ENCODE measurements around the gene FGF11. TPM values are rescaled to one million over a fixed set of nuclear protein-coding genes. Genes with fewer than 3 reads are reported as not detected.
A peak's percentile ranks its signal among the peaks of the same experiment; 100 is the strongest.

The FGF11 gene
- total RNA-seq, 2 donors from 2014 or later: 4.9 to 5.3 TPM

DNA sequence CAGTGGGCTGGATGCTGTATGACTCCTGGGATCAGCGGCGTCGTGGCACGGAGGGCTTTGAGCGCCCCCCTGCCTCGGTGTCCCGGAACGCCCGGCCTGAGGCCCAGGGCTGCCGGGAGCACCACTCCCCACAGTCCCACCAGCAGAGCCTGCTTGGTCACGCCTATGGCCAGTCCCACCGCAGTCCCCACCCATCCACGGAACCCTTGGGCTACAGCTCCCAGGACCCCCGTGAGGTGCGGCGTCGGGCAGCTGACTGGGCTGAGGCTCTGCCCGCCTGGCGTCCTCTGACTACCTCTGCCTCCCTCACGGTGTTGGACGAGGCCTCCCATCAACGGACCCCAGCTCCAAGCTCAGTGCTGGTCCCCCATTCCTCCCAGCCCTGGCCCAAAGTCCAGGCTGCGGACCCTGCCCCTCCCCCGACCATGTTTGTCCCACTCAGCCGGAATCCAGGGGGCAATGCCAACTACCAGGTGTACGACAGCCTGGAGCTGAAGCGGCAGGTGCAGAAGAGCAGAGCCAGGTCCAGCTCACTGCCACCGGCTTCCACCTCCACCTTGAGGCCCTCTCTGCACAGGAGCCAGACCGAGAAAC lies 12.3 kb upstream of the FGF11 start:
- no peaks in the 10 kb centered on the region for H3K36me3 Mint-ChIP-seq (ENCODE audit: insufficient read depth in 2 of 2)
- ATAC-seq (replicated peaks in 1 of 2) (no peak), DNase-seq (no peak)
- no peak overlapping the region for H3K4me3 Mint-ChIP-seq
- H3K27me3 Mint-ChIP-seq (ENCODE audit: low read depth): no peaks in the 10 kb centered on the region
- H3K4me1 Mint-ChIP-seq (ENCODE audit: low read depth): no peaks in the 10 kb centered on the region
- no peaks in the 10 kb centered on the region for H3K9me3 Mint-ChIP-seq
- H3K27ac Mint-ChIP-seq: no peak overlapping the region

DNA sequence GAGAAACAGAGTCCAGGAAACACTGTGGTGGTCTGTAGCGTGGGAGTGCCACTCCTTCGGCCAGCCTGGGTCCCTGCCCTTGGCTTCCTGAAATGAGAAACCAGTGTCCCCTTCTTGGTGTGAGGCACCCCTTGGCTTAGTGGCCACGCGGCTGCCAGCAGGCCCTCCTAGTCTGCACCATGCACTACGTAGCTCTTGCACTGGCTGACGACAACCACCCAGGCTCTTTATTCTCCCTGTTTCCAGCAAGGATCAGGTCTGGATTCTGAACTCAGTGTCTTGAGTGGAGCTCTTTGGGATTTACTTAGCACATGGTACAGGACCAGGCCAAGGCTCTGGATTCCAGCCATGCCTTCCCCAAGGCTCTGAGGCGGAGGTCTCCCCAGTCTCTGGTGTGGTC lies 11.8 kb upstream of the FGF11 start:
- H3K27ac Mint-ChIP-seq: no peak overlapping the region
- no peaks in the 10 kb centered on the region for H3K36me3 Mint-ChIP-seq (ENCODE audit: insufficient read depth in 2 of 2)
- no peaks in the 10 kb centered on the region for H3K4me1 Mint-ChIP-seq (ENCODE audit: low read depth)
- ATAC-seq (replicated peaks in 1 of 2) (no peak), DNase-seq (no peak)
- H3K27me3 Mint-ChIP-seq (ENCODE audit: low read depth): no peaks in the 10 kb centered on the region
- H3K9me3 Mint-ChIP-seq: no peaks in the 10 kb centered on the region
- H3K4me3 Mint-ChIP-seq: no peak overlapping the region

DNA sequence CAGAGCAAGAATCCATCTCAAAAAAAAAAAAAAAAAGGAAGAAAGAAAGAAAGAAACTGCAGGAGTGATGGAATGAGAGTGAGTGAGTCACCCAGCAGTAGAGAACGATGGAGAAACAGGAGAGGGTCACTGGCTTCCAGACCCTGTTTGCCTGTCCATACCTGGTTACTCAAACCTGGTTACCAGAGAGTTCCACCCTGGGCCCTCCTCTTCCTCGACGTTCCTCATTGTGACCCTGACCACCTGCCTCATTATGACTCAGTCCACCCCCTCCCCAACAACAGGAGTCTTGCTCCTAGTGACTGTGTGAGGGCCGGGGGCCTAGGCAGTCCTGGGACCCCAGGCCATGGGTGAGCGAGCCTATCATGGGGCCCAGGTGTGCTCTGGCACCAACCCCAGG lies 10.8 kb upstream of the FGF11 start, which contains the start of gene SPEM3:
Gene SPEM3 (plus strand): TSS at position 301 of the 400 bp plus-strand sequence. CDS start 46 bp downstream, at position 347.
- DNase-seq (no peak), ATAC-seq (replicated peaks in 1 of 2) (no peak)
- Mint-ChIP-seq H3K27me3 (ENCODE audit: low read depth) (no peaks in the 10 kb centered on the region), H3K4me1 (ENCODE audit: low read depth) (no peaks in the 10 kb centered on the region), H3K9me3 (no peaks in the 10 kb centered on the region), H3K4me3 (no peak within 1 kb of the TSS), H3K36me3 (ENCODE audit: insufficient read depth in 2 of 2) (no peaks in the 10 kb centered on the region), H3K27ac (no peak within 1 kb of the TSS)

DNA sequence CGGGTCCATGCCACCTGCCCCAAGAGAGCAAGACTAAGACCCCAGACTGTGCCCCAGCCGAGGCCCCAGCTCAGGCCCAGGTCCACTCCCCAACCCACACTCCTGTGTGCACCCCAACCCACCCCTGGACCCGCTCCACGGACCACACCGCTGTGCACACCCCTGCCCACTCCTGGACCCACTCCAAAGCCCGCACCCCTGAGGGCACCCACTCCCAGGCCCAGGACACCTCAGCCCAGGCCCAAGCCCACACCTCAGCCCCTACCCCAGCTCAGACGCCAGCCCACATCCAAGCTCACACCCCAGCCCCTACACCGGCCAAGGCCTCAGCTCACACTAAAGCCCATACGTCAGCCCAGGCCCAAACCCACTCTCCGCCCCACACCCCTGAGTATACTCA lies 9.6 kb upstream of the FGF11 start:
- no peaks in the 10 kb centered on the region for H3K36me3 Mint-ChIP-seq (ENCODE audit: insufficient read depth in 2 of 2)
- H3K4me1 Mint-ChIP-seq (ENCODE audit: low read depth): no peaks in the 10 kb centered on the region
- DNase-seq (no peak), ATAC-seq (replicated peaks in 1 of 2) (no peak)
- H3K27me3 Mint-ChIP-seq (ENCODE audit: low read depth): no peaks in the 10 kb centered on the region
- H3K27ac Mint-ChIP-seq: no peak overlapping the region
- H3K9me3 Mint-ChIP-seq: no peaks in the 10 kb centered on the region
- H3K4me3 Mint-ChIP-seq: no peak overlapping the region

DNA sequence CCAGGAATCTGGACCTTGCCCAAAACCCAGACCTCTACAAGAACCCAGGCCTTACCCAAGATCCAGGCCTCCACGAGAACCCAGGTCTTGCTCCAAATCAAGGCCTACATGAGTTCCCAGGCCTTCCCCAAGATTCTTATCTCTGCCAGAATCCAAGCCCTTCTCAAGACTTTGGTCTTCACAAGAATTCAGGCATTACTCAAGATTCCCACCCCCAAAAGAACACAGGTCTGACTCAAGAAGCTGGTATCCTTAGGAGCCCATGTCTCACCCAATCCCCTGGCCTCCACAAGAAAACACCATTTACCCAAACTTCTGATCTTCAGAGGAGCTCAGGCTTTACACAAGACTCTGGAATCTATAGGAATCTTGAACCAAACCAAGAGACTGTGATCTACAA lies 8.1 kb upstream of the FGF11 start:
- ATAC-seq (replicated peaks in 1 of 2) (no peak), DNase-seq (no peak)
- H3K36me3 Mint-ChIP-seq (ENCODE audit: insufficient read depth in 2 of 2): no peaks in the 10 kb centered on the region
- peaks cover 4% of the 10 kb centered on the region for H3K4me1 Mint-ChIP-seq (ENCODE audit: low read depth)
- H3K4me3 Mint-ChIP-seq: no peak overlapping the region
- H3K27ac Mint-ChIP-seq: no peak overlapping the region
- H3K27me3 Mint-ChIP-seq (ENCODE audit: low read depth): no peaks in the 10 kb centered on the region
- H3K9me3 Mint-ChIP-seq: no peaks in the 10 kb centered on the region

DNA sequence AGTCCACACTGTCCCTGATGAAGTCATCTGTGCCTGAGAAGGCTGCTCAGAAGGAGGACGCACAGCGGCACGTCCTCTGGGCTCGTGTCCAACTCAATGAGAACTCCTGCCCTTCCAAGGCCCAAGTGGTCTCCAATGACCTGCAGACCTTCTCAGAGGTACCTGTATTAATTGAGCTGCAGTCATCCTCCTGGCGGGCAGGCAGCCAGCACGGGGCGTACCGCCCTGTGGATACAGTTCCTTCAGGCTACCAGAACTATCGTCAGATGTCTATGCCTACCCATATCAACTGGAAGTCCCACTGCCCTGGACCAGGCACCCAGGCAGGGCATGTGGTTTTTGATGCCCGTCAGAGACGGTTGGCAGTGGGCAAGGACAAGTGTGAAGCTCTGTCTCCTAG lies 7.0 kb upstream of the FGF11 start:
- ATAC-seq (replicated peaks in 1 of 2): no peak
- H3K4me3 Mint-ChIP-seq: no peak overlapping the region
- H3K27ac Mint-ChIP-seq: no peak overlapping the region
- no peaks in the 10 kb centered on the region for H3K27me3 Mint-ChIP-seq (ENCODE audit: low read depth)
- H3K4me1 Mint-ChIP-seq (ENCODE audit: low read depth): peaks cover 12% of the 10 kb centered on the region
- H3K36me3 Mint-ChIP-seq (ENCODE audit: insufficient read depth in 2 of 2): no peaks in the 10 kb centered on the region
- no peak for DNase-seq
- H3K9me3 Mint-ChIP-seq: no peaks in the 10 kb centered on the region

DNA sequence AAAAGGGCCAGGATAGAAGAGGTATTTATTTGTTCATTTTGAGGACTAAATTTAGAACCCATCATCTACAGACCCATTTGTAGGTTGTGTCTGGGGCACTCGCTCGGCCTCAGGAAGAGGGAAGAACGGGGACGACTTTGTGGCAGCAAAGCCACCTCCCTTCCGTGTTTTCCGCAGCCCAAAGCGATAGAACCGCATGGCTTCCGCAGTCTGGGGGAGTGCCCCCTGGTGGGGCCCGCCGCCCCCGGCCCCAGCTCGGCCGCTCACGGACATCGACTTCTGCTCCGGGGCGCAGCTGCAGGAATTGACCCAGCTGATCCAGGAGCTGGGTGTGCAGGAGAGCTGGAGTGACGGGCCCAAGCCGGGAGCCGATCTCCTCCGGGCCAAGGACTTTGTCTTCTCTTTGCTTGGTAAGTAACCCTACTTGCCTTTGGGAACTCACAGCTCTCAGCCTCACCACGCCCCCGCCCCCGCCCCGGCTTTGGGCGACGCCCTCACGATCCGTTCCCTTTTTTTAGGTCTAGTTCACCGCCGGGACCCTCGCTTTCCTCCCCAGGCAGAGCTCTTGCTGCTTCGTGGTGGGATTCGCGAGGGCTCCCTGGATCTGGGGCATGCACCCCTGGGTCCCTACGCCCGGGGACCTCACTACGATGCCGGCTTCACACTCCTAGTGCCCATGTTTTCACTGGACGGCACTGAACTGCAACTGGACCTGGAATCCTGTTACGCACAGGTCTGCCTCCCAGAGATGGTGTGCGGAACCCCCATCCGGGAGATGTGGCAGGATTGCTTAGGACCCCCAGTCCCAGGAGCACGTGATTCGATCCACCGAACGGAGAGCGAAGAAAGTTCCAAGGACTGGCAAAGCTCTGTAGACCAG lies 3.4 kb upstream of the FGF11 start:
- H3K36me3 Mint-ChIP-seq (ENCODE audit: insufficient read depth in 2 of 2): peaks cover 2 to 6% of the 10 kb centered on the region in 2 donors
- H3K4me3 Mint-ChIP-seq: peak overlapping the region; percentile 90 to 97
- peak; percentile 71 to 76 for DNase-seq
- no peaks in the 10 kb centered on the region for H3K9me3 Mint-ChIP-seq
- H3K4me1 Mint-ChIP-seq (ENCODE audit: low read depth): peaks cover 39% of the 10 kb centered on the region
- peak overlapping the region; percentile 82 for H3K27ac Mint-ChIP-seq
- peaks cover 20% of the 10 kb centered on the region for H3K27me3 Mint-ChIP-seq (ENCODE audit: low read depth)
- ATAC-seq (replicated peaks in 1 of 2): peak; percentile 41 to 50

DNA sequence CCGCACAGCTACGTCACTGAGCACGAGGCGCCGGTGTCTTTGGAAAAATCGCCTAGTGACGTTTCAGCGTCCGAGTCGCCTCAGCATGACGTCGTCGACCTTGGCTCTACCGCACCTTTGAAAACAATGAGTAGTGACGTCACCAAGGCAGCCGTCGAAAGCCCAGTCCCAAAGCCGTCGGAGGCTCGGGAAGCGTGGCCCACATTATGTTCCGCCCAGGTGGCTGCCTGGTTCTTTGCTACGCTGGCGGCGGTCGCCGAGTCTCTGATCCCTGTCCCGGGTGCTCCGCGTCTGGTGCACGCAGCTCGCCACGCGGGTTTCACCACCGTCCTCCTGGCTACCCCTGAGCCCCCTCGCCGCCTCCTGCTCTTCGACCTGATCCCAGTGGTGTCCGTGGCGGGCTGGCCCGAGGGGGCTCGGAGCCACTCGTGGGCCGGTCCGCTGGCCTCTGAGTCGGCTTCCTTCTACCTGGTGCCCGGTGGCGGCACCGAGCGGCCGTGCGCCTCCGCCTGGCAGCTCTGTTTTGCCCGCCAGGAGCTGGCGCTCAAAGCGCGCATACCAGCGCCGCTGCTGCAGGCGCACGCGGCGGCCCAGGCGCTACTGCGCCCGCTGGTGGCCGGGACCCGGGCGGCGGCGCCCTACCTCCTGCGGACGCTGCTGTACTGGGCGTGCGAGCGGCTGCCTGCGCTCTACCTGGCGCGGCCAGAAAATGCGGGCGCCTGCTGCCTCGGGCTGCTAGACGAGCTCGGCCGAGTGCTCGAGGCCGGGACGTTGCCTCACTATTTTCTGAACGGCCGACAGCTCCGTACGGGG lies 2.5 kb upstream of the FGF11 start:
- peak overlapping the region; percentile 90 to 97 for H3K4me3 Mint-ChIP-seq

DNA sequence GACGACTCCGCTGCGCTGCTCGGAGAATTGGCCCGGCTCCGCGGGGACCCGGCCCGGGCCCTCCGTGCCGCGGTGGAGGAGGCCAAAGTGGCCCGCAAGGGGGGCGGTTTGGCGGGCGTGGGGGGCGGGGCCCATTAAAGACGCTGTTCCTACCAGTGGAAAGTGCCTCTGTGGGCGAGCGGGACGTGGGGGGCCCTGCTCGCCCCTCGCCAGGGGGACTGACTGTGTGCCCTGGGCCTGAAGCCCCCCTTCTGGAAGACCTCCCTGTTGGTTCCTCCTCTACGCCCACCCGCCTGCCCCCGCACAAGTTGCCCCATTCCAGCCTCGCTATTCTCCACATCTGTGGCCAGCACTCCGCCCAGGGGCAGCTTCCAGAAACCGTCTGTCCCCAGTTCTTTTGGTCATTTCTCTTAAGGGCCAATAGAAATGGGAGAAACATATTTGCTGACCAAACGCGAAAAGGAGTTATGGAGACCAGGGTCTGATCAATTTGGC lies 1.9 kb upstream of the FGF11 start:
- ATAC-seq (replicated peaks in 1 of 2) (no peak), DNase-seq (no peak)
- no peak overlapping the region for H3K27ac Mint-ChIP-seq
- H3K27me3 Mint-ChIP-seq (ENCODE audit: low read depth): peaks cover 34% of the 10 kb centered on the region
- H3K36me3 Mint-ChIP-seq (ENCODE audit: insufficient read depth in 2 of 2): peaks cover 2 to 6% of the 10 kb centered on the region in 2 donors
- H3K9me3 Mint-ChIP-seq: no peaks in the 10 kb centered on the region
- H3K4me3 Mint-ChIP-seq: peak overlapping the region; percentile 90 to 97
- H3K4me1 Mint-ChIP-seq (ENCODE audit: low read depth): peaks cover 39% of the 10 kb centered on the region

More for the DNA sequence above, 2.5 kb upstream of the FGF11 start:
- DNase-seq (peak; percentile 89 to 90), ATAC-seq (replicated peaks in 1 of 2) (peak; percentile 79)
- H3K27me3 Mint-ChIP-seq (ENCODE audit: low read depth): peaks cover 27% of the 10 kb centered on the region
- H3K36me3 Mint-ChIP-seq (ENCODE audit: insufficient read depth in 2 of 2): peaks cover 2 to 6% of the 10 kb centered on the region in 2 donors
- H3K27ac Mint-ChIP-seq: no peak overlapping the region
- H3K9me3 Mint-ChIP-seq: no peaks in the 10 kb centered on the region
- H3K4me1 Mint-ChIP-seq (ENCODE audit: low read depth): peaks cover 39% of the 10 kb centered on the region

DNA sequence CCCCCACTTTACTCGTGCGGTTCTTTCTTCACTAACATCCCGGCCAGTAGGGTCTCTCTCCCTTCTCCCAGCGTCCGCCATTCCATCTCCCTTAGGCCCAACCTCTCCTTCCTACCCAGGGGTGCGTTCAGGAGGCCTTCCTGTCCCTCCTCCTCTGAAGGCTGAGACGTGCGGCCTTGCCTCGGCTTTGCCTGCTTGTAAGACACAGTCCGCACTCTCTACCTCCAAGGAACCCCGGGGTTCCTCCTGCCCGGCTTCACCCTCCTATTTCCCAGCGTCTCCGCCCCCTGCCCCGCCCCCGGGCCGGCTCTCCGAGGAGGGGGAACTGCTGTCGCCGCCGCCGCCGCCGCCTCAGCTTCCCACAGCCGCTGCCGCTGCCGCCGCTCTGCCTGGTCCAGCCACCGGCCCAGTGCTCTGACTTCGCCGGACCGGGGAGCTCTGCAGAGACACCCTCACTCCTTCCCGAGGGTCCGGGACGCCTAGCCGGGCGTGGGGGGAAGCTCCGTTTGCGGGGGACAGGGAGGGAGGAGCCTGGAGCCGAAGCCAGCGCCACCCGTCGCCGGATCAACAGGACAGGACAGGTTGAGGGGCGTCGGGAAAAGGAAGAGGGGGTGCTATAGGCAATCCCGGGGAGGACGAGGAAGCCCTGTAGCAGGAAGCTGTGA lies 1.2 kb upstream of the FGF11 start:
- Mint-ChIP-seq H3K9me3 (no peaks in the 10 kb centered on the region), H3K4me3 (peak overlapping the region; percentile 90), H3K36me3 (ENCODE audit: insufficient read depth in 2 of 2) (peaks cover 2 to 6% of the 10 kb centered on the region in 2 donors), H3K4me1 (ENCODE audit: low read depth) (peaks cover 39% of the 10 kb centered on the region), H3K27ac (no peak overlapping the region), H3K27me3 (ENCODE audit: low read depth) (peaks cover 38% of the 10 kb centered on the region)
- ATAC-seq (replicated peaks in 1 of 2) (no peak), DNase-seq (peak; percentile 68 to 72)

DNA sequence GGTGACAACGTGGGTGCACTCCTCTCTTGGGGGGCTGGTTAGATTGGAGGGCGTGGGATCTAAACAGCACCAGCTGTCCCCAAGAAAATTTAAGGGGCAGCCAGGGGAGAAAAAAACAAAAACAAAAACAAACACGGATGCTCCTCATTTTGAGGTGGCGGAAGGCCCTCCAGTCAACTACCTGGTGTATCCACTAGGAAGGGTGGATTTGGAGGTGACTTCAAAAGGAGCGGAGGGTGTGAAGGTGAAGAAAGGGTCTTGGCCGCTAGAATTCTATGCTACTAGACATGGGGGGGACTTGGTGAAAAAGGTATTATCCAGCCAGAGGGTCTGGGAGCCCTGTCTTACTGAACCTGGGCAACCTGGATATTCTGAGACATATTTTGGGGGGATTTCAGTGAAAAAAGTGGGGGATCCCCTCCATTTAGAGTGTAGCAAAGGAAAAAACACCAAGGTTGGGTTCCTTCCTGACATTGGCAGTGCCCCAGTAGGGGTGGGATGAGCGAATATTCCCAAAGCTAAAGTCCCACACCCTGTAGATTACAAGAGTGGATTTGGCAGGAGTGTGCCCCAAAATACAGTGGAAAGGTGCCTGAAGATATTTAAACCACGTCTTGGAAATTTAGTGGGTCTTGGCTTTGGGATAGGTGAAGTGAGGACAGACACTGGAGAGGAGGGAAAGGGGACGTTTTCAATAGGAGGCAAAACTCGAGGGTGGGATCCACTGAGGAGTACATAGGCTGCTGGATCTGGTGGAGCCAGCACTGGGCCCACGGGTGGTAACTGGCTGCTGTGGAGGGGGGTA lies 454 bp upstream of the FGF11 start:
- ATAC-seq (replicated peaks in 1 of 2): no peak
- H3K36me3 Mint-ChIP-seq (ENCODE audit: insufficient read depth in 2 of 2): peaks cover 2 to 6% of the 10 kb centered on the region in 2 donors
- no peak for DNase-seq
- H3K4me1 Mint-ChIP-seq (ENCODE audit: low read depth): peaks cover 39% of the 10 kb centered on the region
- H3K27ac Mint-ChIP-seq: no peak overlapping the region
- H3K9me3 Mint-ChIP-seq: no peaks in the 10 kb centered on the region
- peaks cover 46% of the 10 kb centered on the region for H3K27me3 Mint-ChIP-seq (ENCODE audit: low read depth)
- H3K4me3 Mint-ChIP-seq: peak overlapping the region; percentile 90
